HEK293 (cell line): ENCODE measurements around the gene NUDT3.

Experiments
- CTCF ChIA-PET: fragments of 350-600 bp; formaldehyde crosslinking; extraction: SDS; loops from one replicate; lab custom pipeline; 2021; ENCODE audit warnings: antibody characterized with exemption; lab: Yijun Ruan, JAX
- POLR2A ChIA-PET: fragments of 300-600 bp; formaldehyde crosslinking; extraction: SDS; loops from one replicate; lab custom pipeline; 2020; ENCODE audit warnings: antibody characterized with exemption, inconsistent platforms; lab: Yijun Ruan, JAX
- H3K27ac ChIP-seq: fragments of 200-500 bp; sonication (Bioruptor generic); 2 replicates; pipeline ENCODE4 v1.5.1; 2014; ENCODE audit warnings: low read depth, low read length, control low read depth, inconsistent platforms; ENCODE audit errors: extremely low read depth
- H3K36me3 ChIP-seq, 2 experiments: fragments of 200-500 bp in 1 of 2; sonication (Bioruptor generic) in 1 of 2; 1 replicate in 1 of 2; 2 replicates in 1 of 2; pipeline ENCODE4 v1.5.1; 2014 to 2017; ENCODE audit warnings: inconsistent platforms in 2 of 2, low read length in 2 of 2; ENCODE audit not compliant: control insufficient read depth in 2 of 2, insufficient read depth in 1 of 2
- H3K4me1 ChIP-seq: fragments of 200-500 bp; sonication (Bioruptor generic); 2 replicates; pipeline ENCODE4 v1.5.1; 2014; ENCODE audit warnings: mild to moderate bottlenecking, low read length, inconsistent platforms; ENCODE audit not compliant: control insufficient read depth, insufficient read depth
- H3K4me3 ChIP-seq: 2 replicates; pipeline ENCODE4 v1.5.1; 2011; ENCODE audit warnings: low read depth, mild to moderate bottlenecking, control low read depth, low read length, moderate library complexity
- H3K9me3 ChIP-seq: fragments of 200-500 bp; sonication (Bioruptor generic); 2 replicates; pipeline ENCODE4 v1.5.1; 2014; ENCODE audit warnings: low read depth, low read length, inconsistent platforms; ENCODE audit not compliant: control insufficient read depth, insufficient read depth
- EGR2 ChIP-seq: fragments of 450-650 bp; formaldehyde crosslinking; IDR thresholded peaks from 2 replicates; pipeline ENCODE4 v1.5.1; 2016; ENCODE audit warnings: low read depth, missing biosample characterization, missing genetic modification characterization
- MZF1 ChIP-seq: fragments of 450-650 bp; formaldehyde crosslinking; IDR thresholded peaks from 2 replicates; pipeline ENCODE4 v1.5.1; 2017; ENCODE audit warnings: missing biosample characterization, missing genetic modification characterization, borderline replicate concordance
- OVOL3 ChIP-seq: fragments of 450-650 bp; formaldehyde crosslinking; IDR thresholded peaks from 2 replicates; pipeline ENCODE4 v1.5.1; 2016; ENCODE audit warnings: missing biosample characterization, missing genetic modification characterization
- PRDM6 ChIP-seq: fragments of 450-650 bp; formaldehyde crosslinking; IDR thresholded peaks from 2 replicates; pipeline ENCODE4 v1.5.1; 2017; ENCODE audit warnings: missing biosample characterization, missing genetic modification characterization
- SCRT1 ChIP-seq: fragments of 450-650 bp; formaldehyde crosslinking; IDR thresholded peaks from 2 replicates; pipeline ENCODE4 v1.5.1; 2016; ENCODE audit warnings: missing biosample characterization, missing genetic modification characterization, borderline replicate concordance
- SCRT2 ChIP-seq: fragments of 450-650 bp; formaldehyde crosslinking; IDR thresholded peaks from 2 replicates; pipeline ENCODE4 v1.5.1; 2016; ENCODE audit warnings: missing biosample characterization, missing genetic modification characterization
- SP3 ChIP-seq: fragments of 450-650 bp; formaldehyde crosslinking; IDR thresholded peaks from 2 replicates; pipeline ENCODE4 v1.5.1; 2016; ENCODE audit warnings: missing biosample characterization, missing genetic modification characterization
- ZBTB44 ChIP-seq: fragments of 450-650 bp; IDR thresholded peaks from 2 replicates; pipeline ENCODE4 v1.5.1; 2018; ENCODE audit warnings: missing biosample characterization, mild to moderate bottlenecking, missing genetic modification characterization
- ZEB2 ChIP-seq: fragments of 450-650 bp; formaldehyde crosslinking; IDR thresholded peaks from 2 replicates; pipeline ENCODE4 v1.5.1; 2016; ENCODE audit warnings: missing biosample characterization, missing genetic modification characterization
- ZFHX2 ChIP-seq: fragments of 450-650 bp; formaldehyde crosslinking; conservative IDR thresholded peaks from 2 replicates; pipeline ENCODE4 v1.5.1; 2016; ENCODE audit warnings: missing biosample characterization, missing genetic modification characterization
- ZNF112 ChIP-seq: fragments of 450-650 bp; formaldehyde crosslinking; IDR thresholded peaks from 2 replicates; pipeline ENCODE4 v1.5.0; 2017; ENCODE audit warnings: missing biosample characterization, missing genetic modification characterization
- ZNF121 ChIP-seq: fragments of 450-650 bp; formaldehyde crosslinking; IDR thresholded peaks from 2 replicates; pipeline ENCODE4 v1.5.1; 2016; ENCODE audit warnings: missing biosample characterization, missing genetic modification characterization
- ZNF549 ChIP-seq: fragments of 450-650 bp; IDR thresholded peaks from 2 replicates; pipeline ENCODE4 v1.5.1; 2018; ENCODE audit warnings: missing biosample characterization, missing genetic modification characterization, mild to moderate bottlenecking, inconsistent platforms, moderate library complexity
- ZNF792 ChIP-seq: fragments of 450-650 bp; formaldehyde crosslinking; IDR thresholded peaks from 2 replicates; pipeline ENCODE4 v1.5.1; 2016; ENCODE audit warnings: missing biosample characterization, missing genetic modification characterization

NUDT3 gene

GRCh38 chr6:34350137-34350933, 42.1 kb downstream of the NUDT3 start:
- TF ChIP-seq ZNF112 (tag by site-specific recombination), result no peak
- TF ChIP-seq PRDM6 (tag by site-specific recombination), result peak; percentile 62
- Histone ChIP-seq H3K27ac (no peak overlapping the region), H3K9me3 (no peaks in the 10 kb centered on the region), H3K36me3 (no peaks in the 10 kb centered on the region), H3K4me1 (0 out of 2 replicates have a peak, but pooled peaks cover 6% of the 10 kb centered on the region), H3K4me3 (no peak overlapping the region)
- ChIA-PET POLR2A (no interaction called here), CTCF (interaction anchor here (1.3 kb wide), 1 partner anchor 19 kb away, joined by 4 read pairs; no protein-coding TSS in a partner anchor)

GRCh38 chr6:34349211-34349610, 43.3 kb downstream of the NUDT3 start:
- POLR2A ChIA-PET, result interaction anchor here (0.6 kb wide), 1 partner anchor 65 kb away, joined by 5 read pairs; no protein-coding TSS in a partner anchor
- no peak overlapping the region for H3K4me3 ChIP-seq
- 0 out of 2 replicates have a peak, but pooled peaks cover 6% of the 10 kb centered on the region for H3K4me1 ChIP-seq
- no peaks in the 10 kb centered on the region for H3K9me3 ChIP-seq
- H3K27ac ChIP-seq, result no peak overlapping the region
- CTCF ChIA-PET, result no interaction called here
- H3K36me3 ChIP-seq, result no peaks in the 10 kb centered on the region
- TF ChIP-seq ZFHX2 (peak; percentile 47; the same call in 1 of the 2 replicates), EGR2 (peak; percentile 52; the same call in 1 of the 2 replicates), ZNF549 (no peak)

- Histone ChIP-seq H3K4me1 (no peaks in the 10 kb centered on the region), H3K36me3 (no peaks in the 10 kb centered on the region), H3K27ac (no peak overlapping the region), H3K4me3 (no peak overlapping the region), H3K9me3 (no peaks in the 10 kb centered on the region)
- no peak for TF ChIP-seq SP3 (tag by site-specific recombination)
- peak; percentile 96 for TF ChIP-seq SCRT2 (tag by site-specific recombination)
- no peak for TF ChIP-seq ZBTB44 (tag by site-specific recombination)
- peak; percentile 94 for TF ChIP-seq SCRT1 (tag by site-specific recombination)
- no peak for TF ChIP-seq ZNF792 (tag by site-specific recombination)
- TF ChIP-seq ZEB2 (tag by site-specific recombination), result no peak
- CTCF ChIA-PET, result no interaction called here
- POLR2A ChIA-PET, result no interaction called here
Observed at GRCh38 chr6:34347303-34347702, 45.2 kb downstream of the NUDT3 start.

GRCh38 chr6:34346175-34347119, 46.0 kb downstream of the NUDT3 start:
- Histone ChIP-seq H3K4me1 (no peaks in the 10 kb centered on the region), H3K4me3 (no peak overlapping the region), H3K36me3 (no peaks in the 10 kb centered on the region)
- POLR2A ChIA-PET, result no interaction called here
- CTCF ChIA-PET, result interaction anchor here (0.7 kb wide), 1 partner anchor 106 kb away, joined by 3 read pairs; no protein-coding TSS in a partner anchor
- TF ChIP-seq MZF1 (tag by site-specific recombination) (no peak), OVOL3 (no peak), PRDM6 (tag by site-specific recombination) (peak; percentile 73), ZNF121 (tag by site-specific recombination) (peak; percentile 63)
- TF ChIP-seq, all 188 proteins: peak for 2
- no peaks in the 10 kb centered on the region for H3K9me3 ChIP-seq
- no peak overlapping the region for H3K27ac ChIP-seq
